ENCODE measurements around the gene CCDC186. TPM values are rescaled to one million over a fixed set of nuclear protein-coding genes. Genes with fewer than 3 reads are reported as not detected.
A peak's percentile ranks its signal among the peaks of the same experiment; 100 is the strongest.

The CCDC186 gene
- total and polyA plus RNA-seq, 9 donors, result 4.4 to 31.2 (median 17.4) TPM

GRCh38 chr10:114102256-114102655 is 71.7 kb downstream of the CCDC186 start:
- WGBS, 3 donors, result 31 to 54% (median 40%) methylated on average over 2 of the region's 2 CpGs
- H3K4me3 ChIP-seq, result no peak overlapping the region
- H3K9me3 ChIP-seq, result no peaks in the 10 kb centered on the region
- intact Hi-C loops (cut with DNase I), result loop anchor here (5.0 to 10.0 kb wide), 3 partner anchors 300 to 397 kb away; no protein-coding TSS in a partner anchor
- no peaks in the 10 kb centered on the region for H3K36me3 ChIP-seq
- no peak for TF ChIP-seq POLR2A (IDR thresholded peaks at IDR 0.05)
- no peak for TF ChIP-seq EP300 (IDR thresholded peaks at IDR 0.05)
- TF ChIP-seq CTCF (IDR thresholded peaks at IDR 0.05), result no peak
- H3K27ac ChIP-seq, result no peak overlapping the region
- DNase-seq, result no peak
- H3K27me3 ChIP-seq, result no peaks in the 10 kb centered on the region
- H3K4me1 ChIP-seq (ENCODE audit: insufficient read depth), result peaks cover 1% of the 10 kb centered on the region

GRCh38 chr10:114100848-114101741 is 72.9 kb downstream of the CCDC186 start:
- Histone ChIP-seq H3K27ac (no peak overlapping the region), H3K9me3 (no peaks in the 10 kb centered on the region), H3K36me3 (no peaks in the 10 kb centered on the region), H3K27me3 (no peaks in the 10 kb centered on the region), H3K4me3 (peak overlapping the region; percentile 19), H3K4me1 (ENCODE audit: insufficient read depth) (peaks cover 1% of the 10 kb centered on the region)
- TF ChIP-seq POLR2A (IDR thresholded peaks at IDR 0.05) (no peak), CTCF (IDR thresholded peaks at IDR 0.05) (no peak), EP300 (IDR thresholded peaks at IDR 0.05) (no peak)
- intact Hi-C loops (cut with DNase I), result loop anchor here (5.0 to 10.0 kb wide), 3 partner anchors 299 to 396 kb away; no protein-coding TSS in a partner anchor
- peak; percentile 22 to 75 (median 44) for DNase-seq
- WGBS, 3 donors, result 6 to 10% (median 10%) methylated on average over 47 of the region's 47 CpGs

GRCh38 chr10:114096864-114097263 is 77.1 kb downstream of the CCDC186 start:
- TF ChIP-seq EP300 (IDR thresholded peaks at IDR 0.05) (no peak), POLR2A (IDR thresholded peaks at IDR 0.05) (no peak), CTCF (IDR thresholded peaks at IDR 0.05) (no peak)
- DNase-seq, result no peak
- Histone ChIP-seq H3K36me3 (no peaks in the 10 kb centered on the region), H3K27ac (no peak overlapping the region), H3K4me1 (ENCODE audit: insufficient read depth) (peaks cover 1% of the 10 kb centered on the region), H3K4me3 (no peak overlapping the region), H3K9me3 (no peaks in the 10 kb centered on the region), H3K27me3 (no peaks in the 10 kb centered on the region)
- 78 to 90% (median 86%) methylated on average over 3 of the region's 3 CpGs for WGBS, 3 donors
- intact Hi-C loops (cut with DNase I), result no loop called here

GRCh38 chr10:114095559-114096337 is 78.3 kb downstream of the CCDC186 start:
- DNase-seq, result no peak
- H3K27me3 ChIP-seq, result no peaks in the 10 kb centered on the region
- WGBS, 3 donors, result 39 to 45% (median 43%) methylated on average over 13 of the region's 13 CpGs
- intact Hi-C loops (cut with DNase I), result no loop called here
- H3K9me3 ChIP-seq, result no peaks in the 10 kb centered on the region
- no peak overlapping the region for H3K27ac ChIP-seq
- H3K4me3 ChIP-seq, result no peak overlapping the region
- TF ChIP-seq POLR2A (IDR thresholded peaks at IDR 0.05) (no peak), EP300 (IDR thresholded peaks at IDR 0.05) (no peak), CTCF (IDR thresholded peaks at IDR 0.05) (no peak)
- H3K4me1 ChIP-seq (ENCODE audit: insufficient read depth), result peaks cover 1% of the 10 kb centered on the region
- H3K36me3 ChIP-seq, result no peaks in the 10 kb centered on the region
